ENCODE measurements around the gene ATP2C2. TPM values are rescaled to one million over a fixed set of nuclear protein-coding genes. Genes with fewer than 3 reads are reported as not detected.

Gene ATP2C2
- total and polyA plus RNA-seq, 5 donors, result not detected

GRCh38 chr16:84369105-84369504, 767 bp downstream of the ATP2C2 start:
- Histone ChIP-seq H3K9me3 (ENCODE audit: control insufficient read depth, low read length) (no peaks in the 10 kb centered on the region), H3K4me1 (ENCODE audit: control insufficient read depth, insufficient read depth, low read length) (no peaks in the 10 kb centered on the region), H3K27me3 (ENCODE audit: control insufficient read depth, insufficient read depth) (no peaks in the 10 kb centered on the region), H3K4me3 (ENCODE audit: low read length) (no peak overlapping the region), H3K27ac (ENCODE audit: low read length) (no peak overlapping the region)
- intact Hi-C loops (cut with DNase I), result no loop called here
- ATAC-seq (no peak), DNase-seq (no peak)
- WGBS, result 44% methylated on average over 7 of the region's 7 CpGs

- intact Hi-C loops (cut with DNase I), result no loop called here
- ATAC-seq (no peak), DNase-seq (no peak)
- Histone ChIP-seq H3K9me3 (ENCODE audit: control insufficient read depth, low read length) (no peaks in the 10 kb centered on the region), H3K27ac (ENCODE audit: low read length) (no peak overlapping the region), H3K4me3 (ENCODE audit: low read length) (no peak overlapping the region), H3K27me3 (ENCODE audit: control insufficient read depth, insufficient read depth) (no peaks in the 10 kb centered on the region), H3K4me1 (ENCODE audit: control insufficient read depth, insufficient read depth, low read length) (no peaks in the 10 kb centered on the region)
- 51% methylated on average over 11 of the region's 11 CpGs for WGBS
These were observed 1.7 kb downstream of the ATP2C2 start for GRCh38 chr16:84369938-84370627.

GRCh38 chr16:84370723-84371552, 2.6 kb downstream of the ATP2C2 start:
- ATAC-seq (no peak), DNase-seq (no peak)
- no peaks in the 10 kb centered on the region for H3K27me3 ChIP-seq (ENCODE audit: control insufficient read depth, insufficient read depth)
- 69% methylated on average over 8 of the region's 8 CpGs for WGBS
- H3K4me3 ChIP-seq (ENCODE audit: low read length), result no peak overlapping the region
- no peaks in the 10 kb centered on the region for H3K9me3 ChIP-seq (ENCODE audit: control insufficient read depth, low read length)
- H3K4me1 ChIP-seq (ENCODE audit: control insufficient read depth, insufficient read depth, low read length), result no peaks in the 10 kb centered on the region
- intact Hi-C loops (cut with DNase I), result no loop called here
- no peak overlapping the region for H3K27ac ChIP-seq (ENCODE audit: low read length)

GRCh38 chr16:84371553-84371865, 3.2 kb downstream of the ATP2C2 start:
- 56% methylated on average over 4 of the region's 4 CpGs for WGBS
- no peaks in the 10 kb centered on the region for H3K4me1 ChIP-seq (ENCODE audit: control insufficient read depth, insufficient read depth, low read length)
- no peak for DNase-seq
- no peak for ATAC-seq
- H3K4me3 ChIP-seq (ENCODE audit: low read length), result no peak overlapping the region
- intact Hi-C loops (cut with DNase I), result no loop called here
- no peaks in the 10 kb centered on the region for H3K27me3 ChIP-seq (ENCODE audit: control insufficient read depth, insufficient read depth)
- H3K27ac ChIP-seq (ENCODE audit: low read length), result no peak overlapping the region
- no peaks in the 10 kb centered on the region for H3K9me3 ChIP-seq (ENCODE audit: control insufficient read depth, low read length)

GRCh38 chr16:84373907-84374489, 5.7 kb downstream of the ATP2C2 start:
- H3K9me3 ChIP-seq (ENCODE audit: control insufficient read depth, low read length), result no peaks in the 10 kb centered on the region
- H3K4me3 ChIP-seq (ENCODE audit: low read length), result no peak overlapping the region
- H3K4me1 ChIP-seq (ENCODE audit: control insufficient read depth, insufficient read depth, low read length), result no peaks in the 10 kb centered on the region
- DNase-seq, result no peak
- ATAC-seq, result no peak
- 58% methylated on average over 10 of the region's 10 CpGs for WGBS
- intact Hi-C loops (cut with DNase I), result no loop called here
- no peaks in the 10 kb centered on the region for H3K27me3 ChIP-seq (ENCODE audit: control insufficient read depth, insufficient read depth)
- H3K27ac ChIP-seq (ENCODE audit: low read length), result no peak overlapping the region

- no peaks in the 10 kb centered on the region for H3K27me3 ChIP-seq (ENCODE audit: control insufficient read depth, insufficient read depth)
These were observed 9.8 kb downstream of the ATP2C2 start for GRCh38 chr16:84378099-84378498.

GRCh38 chr16:84378567-84378966, 10.2 kb downstream of the ATP2C2 start:
- ATAC-seq, result no peak
- WGBS, result 84% methylated on average over 13 of the region's 13 CpGs
- H3K4me1 ChIP-seq (ENCODE audit: control insufficient read depth, insufficient read depth, low read length), result no peaks in the 10 kb centered on the region
- DNase-seq, result no peak
- no peak overlapping the region for H3K27ac ChIP-seq (ENCODE audit: low read length)
- H3K9me3 ChIP-seq (ENCODE audit: control insufficient read depth, low read length), result no peaks in the 10 kb centered on the region
- H3K4me3 ChIP-seq (ENCODE audit: low read length), result no peak overlapping the region
- intact Hi-C loops (cut with DNase I), result no loop called here
- H3K27me3 ChIP-seq (ENCODE audit: control insufficient read depth, insufficient read depth), result no peaks in the 10 kb centered on the region

More at GRCh38 chr16:84378099-84378498, 9.8 kb downstream of the ATP2C2 start:
- intact Hi-C loops (cut with DNase I), result no loop called here
- no peaks in the 10 kb centered on the region for H3K4me1 ChIP-seq (ENCODE audit: control insufficient read depth, insufficient read depth, low read length)
- 83% methylated on average over 7 of the region's 7 CpGs for WGBS
- no peak overlapping the region for H3K27ac ChIP-seq (ENCODE audit: low read length)
- no peaks in the 10 kb centered on the region for H3K9me3 ChIP-seq (ENCODE audit: control insufficient read depth, low read length)
- ATAC-seq (no peak), DNase-seq (no peak)
- no peak overlapping the region for H3K4me3 ChIP-seq (ENCODE audit: low read length)

GRCh38 chr16:84379008-84379708, 10.8 kb downstream of the ATP2C2 start:
- Histone ChIP-seq H3K27me3 (ENCODE audit: control insufficient read depth, insufficient read depth) (no peaks in the 10 kb centered on the region), H3K4me1 (ENCODE audit: control insufficient read depth, insufficient read depth, low read length) (no peaks in the 10 kb centered on the region), H3K27ac (ENCODE audit: low read length) (no peak overlapping the region), H3K9me3 (ENCODE audit: control insufficient read depth, low read length) (peaks cover 2% of the 10 kb centered on the region), H3K4me3 (ENCODE audit: low read length) (no peak overlapping the region)
- DNase-seq, result no peak
- no peak for ATAC-seq
- 59% methylated on average over 11 of the region's 11 CpGs for WGBS
- intact Hi-C loops (cut with DNase I), result no loop called here

- H3K27me3 ChIP-seq (ENCODE audit: control insufficient read depth, insufficient read depth), result no peaks in the 10 kb centered on the region
- WGBS, result 31% methylated on average over 3 of the region's 3 CpGs
- DNase-seq, result no peak
- intact Hi-C loops (cut with DNase I), result no loop called here
- peaks cover 4% of the 10 kb centered on the region for H3K9me3 ChIP-seq (ENCODE audit: control insufficient read depth, low read length)
- no peak overlapping the region for H3K4me3 ChIP-seq (ENCODE audit: low read length)
- no peaks in the 10 kb centered on the region for H3K4me1 ChIP-seq (ENCODE audit: control insufficient read depth, insufficient read depth, low read length)
- no peak for ATAC-seq
- no peak overlapping the region for H3K27ac ChIP-seq (ENCODE audit: low read length)
These were observed 11.5 kb downstream of the ATP2C2 start for GRCh38 chr16:84379709-84380362.

GRCh38 chr16:84380405-84380804, 12.1 kb downstream of the ATP2C2 start:
- H3K4me3 ChIP-seq (ENCODE audit: low read length), result no peak overlapping the region
- peaks cover 4% of the 10 kb centered on the region for H3K9me3 ChIP-seq (ENCODE audit: control insufficient read depth, low read length)
- DNase-seq (no peak), ATAC-seq (no peak)
- intact Hi-C loops (cut with DNase I), result no loop called here
- 61% methylated on average over 8 of the region's 8 CpGs for WGBS
- no peak overlapping the region for H3K27ac ChIP-seq (ENCODE audit: low read length)
- H3K4me1 ChIP-seq (ENCODE audit: control insufficient read depth, insufficient read depth, low read length), result no peaks in the 10 kb centered on the region
- H3K27me3 ChIP-seq (ENCODE audit: control insufficient read depth, insufficient read depth), result no peaks in the 10 kb centered on the region

Measured in right cardiac atrium (tissue), 5 donors.